ENCODE results near the gene UBE2D4.
"Not testable (repeated sequence)": the region's sequence is repeated elsewhere in the genome, so short reads cannot be mapped to it uniquely, and the experiment has no call there.

UBE2D4 gene

DNA sequence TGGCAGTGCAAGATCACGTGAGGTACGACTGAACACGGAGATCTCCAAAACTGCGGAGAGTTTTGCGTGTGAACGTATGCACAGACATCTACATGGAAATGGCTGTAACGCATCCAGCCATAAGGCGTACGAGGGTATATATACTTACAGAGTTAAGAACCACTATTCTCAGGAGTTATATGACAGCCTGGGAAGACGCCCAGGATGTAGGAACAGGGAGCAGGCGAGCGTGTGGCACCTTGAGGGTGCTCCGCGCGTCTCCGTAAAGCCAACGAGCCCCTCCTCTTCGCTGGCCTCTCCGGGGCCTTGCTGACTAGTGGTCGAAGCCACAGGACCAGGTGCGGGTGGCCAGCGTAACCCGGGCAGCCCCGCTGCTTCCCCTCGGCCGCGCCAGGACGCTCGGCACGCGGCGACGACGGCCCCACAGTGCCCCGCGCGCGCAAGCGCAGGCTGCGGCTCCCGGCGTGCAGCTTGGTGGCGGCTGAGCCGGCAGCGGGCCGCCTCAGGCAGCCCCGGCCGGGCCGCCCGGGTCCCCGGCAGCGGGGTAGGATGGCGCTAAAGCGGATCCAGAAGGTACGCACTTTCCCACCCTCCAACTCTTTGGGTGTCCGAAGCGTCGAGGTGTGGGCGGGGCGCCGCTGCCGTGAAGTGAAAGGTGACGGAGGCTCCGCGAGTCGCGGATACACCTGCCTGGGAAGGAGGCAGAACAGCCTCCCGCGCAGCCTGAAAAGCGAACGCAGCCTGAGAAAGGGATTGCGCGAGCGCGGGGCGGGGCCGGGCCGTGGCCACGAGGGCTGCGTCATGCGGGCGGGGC, at the start of gene UBE2D4:
Gene UBE2D4, plus strand, starts transcription at position 453 of the 814 bp plus-strand sequence. Its CDS starts 97 bp downstream, at position 550.
- DNase-seq (ENCODE audit: low read depth in 2 of 2, low spot score in 1 of 2), result peak; percentile 75 to 82

DNA sequence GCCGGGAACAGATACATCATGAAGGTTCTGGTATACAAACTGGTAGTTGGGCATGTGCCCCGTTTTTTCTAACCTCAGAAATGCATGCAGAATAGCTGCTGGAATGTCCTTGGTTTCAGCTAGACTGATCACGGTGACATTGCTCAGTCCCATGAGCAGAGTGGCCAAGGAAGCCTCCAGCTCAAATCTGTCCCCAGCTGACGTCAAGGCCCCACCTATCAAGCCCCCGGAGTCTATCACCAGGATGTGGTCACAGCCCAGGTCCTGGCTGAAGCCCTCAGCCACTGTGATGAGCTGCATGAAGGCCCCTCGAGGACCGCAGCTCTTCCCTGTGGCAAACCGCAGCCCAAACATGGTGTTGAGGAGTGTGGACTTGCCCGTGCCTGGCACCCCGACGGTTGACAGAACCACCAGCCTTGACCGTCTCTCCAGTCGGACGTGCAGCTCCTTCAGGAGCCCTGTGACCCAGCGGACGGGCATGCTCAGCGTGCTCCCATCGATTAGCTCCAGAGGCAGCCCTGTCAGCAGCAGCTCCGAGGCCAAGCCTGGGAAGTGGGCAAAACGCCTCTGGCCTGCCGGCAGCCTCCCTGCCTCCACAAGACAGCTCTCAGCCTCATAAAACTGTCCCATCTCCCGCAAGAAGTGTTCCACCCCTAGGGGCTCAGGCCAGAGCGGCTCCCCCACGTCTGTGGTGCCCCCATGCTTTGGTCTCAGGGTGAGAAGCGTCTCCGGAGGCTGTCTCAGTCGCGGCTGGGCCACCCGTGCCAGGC, 49.1 kb upstream of the UBE2D4 start:
- no peak for DNase-seq (ENCODE audit: low read depth in 2 of 2, low spot score in 1 of 2)

DNA sequence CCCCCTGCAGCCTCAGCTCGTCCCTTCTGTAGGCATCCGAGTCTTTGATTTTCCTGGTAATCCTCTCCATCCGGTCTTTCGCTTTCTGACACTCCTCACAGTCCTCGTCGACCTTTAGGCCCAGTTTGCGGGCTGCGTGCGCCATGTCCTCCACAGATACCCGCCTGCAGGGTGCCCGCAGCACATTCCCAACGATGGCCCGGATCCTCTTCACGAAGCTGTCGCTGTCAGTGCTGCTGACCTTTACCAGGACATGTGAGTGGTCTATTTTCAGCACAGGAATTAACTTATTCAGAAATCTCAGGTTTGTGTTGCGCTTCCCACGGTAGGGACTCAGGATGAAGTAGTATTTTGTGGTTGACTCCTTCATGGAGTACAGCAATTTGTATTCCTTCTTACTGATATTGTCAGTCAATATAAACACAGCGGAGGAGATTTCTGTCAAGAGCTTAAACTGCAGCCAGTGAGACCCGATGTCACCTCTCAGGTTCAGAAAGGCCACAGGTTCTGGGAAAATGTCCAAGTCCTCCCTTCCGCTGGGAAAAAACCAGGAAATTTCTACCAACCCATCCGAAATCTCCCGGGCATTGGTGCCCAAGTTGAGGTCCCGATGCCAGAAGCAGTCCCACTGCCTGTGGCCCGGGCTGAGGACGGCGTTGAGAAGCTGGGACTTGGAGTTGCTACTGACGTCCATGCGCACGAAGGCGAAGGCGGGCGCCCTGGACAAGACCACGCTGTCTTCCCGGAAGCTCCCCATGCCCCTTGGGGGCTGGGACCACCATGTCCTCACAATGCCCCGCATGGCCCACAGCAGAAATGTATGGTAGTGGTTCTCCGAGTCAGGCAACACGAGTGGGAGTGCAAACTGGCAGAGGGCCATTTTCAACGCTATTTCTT, 48.0 kb upstream of the UBE2D4 start:
- DNase-seq (ENCODE audit: low read depth in 2 of 2, low spot score in 1 of 2), result no peak

- no peak for DNase-seq (ENCODE audit: low read depth in 2 of 2, low spot score in 1 of 2)
These were observed 47.4 kb upstream of the UBE2D4 start for GRCh38 chr7:43878867-43879266.

- no peak for DNase-seq (ENCODE audit: low read depth in 2 of 2, low spot score in 1 of 2)
These were observed 46.8 kb upstream of the UBE2D4 start for GRCh38 chr7:43879477-43879876.

GRCh38 chr7:43880596-43880995, 45.6 kb upstream of the UBE2D4 start:
- no peak for DNase-seq (ENCODE audit: low read depth in 2 of 2, low spot score in 1 of 2)

GRCh38 chr7:43884209-43884608, 42.0 kb upstream of the UBE2D4 start:
- DNase-seq (ENCODE audit: low read depth in 2 of 2, low spot score in 1 of 2), result no peak

GRCh38 chr7:43884617-43885016, 41.6 kb upstream of the UBE2D4 start:
- no peak for DNase-seq (ENCODE audit: low read depth in 2 of 2, low spot score in 1 of 2)

- DNase-seq (ENCODE audit: low read depth in 2 of 2, low spot score in 1 of 2), result no peak
These were observed 37.0 kb upstream of the UBE2D4 start for GRCh38 chr7:43888993-43889945.

DNA sequence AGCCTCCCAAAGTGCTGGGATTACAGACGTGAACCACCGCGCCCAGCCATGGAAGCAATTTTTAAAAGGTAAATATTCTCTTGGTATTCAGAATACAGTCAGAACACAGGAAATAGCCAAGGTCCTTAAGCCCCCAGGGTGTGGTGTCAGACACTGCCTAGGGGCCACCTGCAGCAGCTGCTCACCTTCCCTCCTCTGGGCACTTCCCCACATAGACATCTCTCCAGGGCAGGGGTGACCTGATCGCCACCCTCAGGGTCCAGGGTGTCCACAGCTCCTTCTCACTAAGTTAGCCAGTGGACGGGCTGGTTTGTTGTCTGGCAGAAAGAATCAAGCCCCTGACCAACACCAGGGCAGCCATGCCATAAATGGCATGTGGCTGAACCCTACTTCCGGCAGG, 35.8 kb upstream of the UBE2D4 start:
- DNase-seq (ENCODE audit: low read depth in 2 of 2, low spot score in 1 of 2), result no peak

DNA sequence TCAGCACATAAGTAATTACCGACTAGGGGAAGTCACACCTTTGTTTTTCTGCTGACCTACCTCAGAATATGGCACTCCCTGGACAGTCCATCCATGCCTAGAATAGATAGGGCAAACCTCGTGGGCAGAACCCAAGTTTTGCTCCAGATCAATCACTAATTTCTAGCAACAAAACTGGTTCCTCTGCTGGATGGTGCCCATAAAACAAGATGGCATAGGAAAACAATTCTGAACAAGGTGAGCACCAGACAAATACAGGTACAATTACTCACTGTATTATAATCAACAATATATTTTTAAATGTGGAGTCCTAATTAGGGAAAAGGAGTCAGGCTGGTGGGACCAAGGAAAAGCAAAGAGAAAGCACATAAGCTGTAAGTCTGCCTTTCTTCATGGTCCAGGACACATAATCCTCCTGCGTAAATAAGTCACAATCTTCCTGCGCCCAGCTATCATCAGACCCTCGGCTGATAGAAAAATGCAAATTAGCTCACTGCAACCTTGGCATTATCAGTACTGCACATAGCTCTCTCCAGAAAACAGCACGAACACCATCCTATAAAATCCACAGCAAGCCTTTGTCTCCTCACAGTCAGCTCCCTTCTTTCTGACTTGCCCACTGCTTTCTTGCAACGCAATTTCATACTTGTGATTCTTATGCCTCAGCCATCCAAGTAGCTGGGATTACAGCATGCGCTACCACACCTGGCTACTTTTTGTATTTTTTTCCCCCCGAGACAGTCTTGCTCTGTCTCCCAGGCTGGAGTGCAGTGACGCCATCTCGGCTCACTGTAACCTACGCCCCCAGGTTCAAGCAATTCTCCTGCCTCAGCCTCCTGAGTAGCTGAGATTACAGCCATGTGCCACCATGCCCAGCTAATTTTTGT, 34.9 kb upstream of the UBE2D4 start:
- DNase-seq (ENCODE audit: low read depth in 2 of 2, low spot score in 1 of 2), result no peak

- DNase-seq (ENCODE audit: low read depth in 2 of 2, low spot score in 1 of 2), result no peak
These were observed 30.3 kb upstream of the UBE2D4 start for GRCh38 chr7:43895847-43896415.

DNA sequence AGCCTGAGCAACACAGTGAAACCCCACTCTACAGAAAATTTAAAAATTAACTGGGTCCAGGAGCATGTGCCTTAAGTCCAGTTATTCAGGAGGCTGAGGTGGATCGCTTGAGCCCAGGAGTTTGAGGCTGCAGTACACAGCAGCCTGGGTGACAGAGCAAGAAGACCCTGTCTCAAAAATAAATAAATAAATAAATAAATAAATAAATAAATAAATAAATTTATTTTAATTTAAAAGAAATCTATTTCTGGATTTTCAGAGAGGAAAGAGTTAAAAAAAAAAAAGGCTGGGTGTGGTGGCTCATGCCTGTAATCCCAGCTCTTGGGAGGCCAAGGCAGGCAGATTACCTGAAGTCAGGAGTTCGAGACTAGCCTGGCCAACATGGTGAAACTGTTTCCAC, 27.7 kb upstream of the UBE2D4 start:
- DNase-seq (ENCODE audit: low read depth in 2 of 2, low spot score in 1 of 2), result not testable (repeated sequence)

- no peak for DNase-seq (ENCODE audit: low read depth in 2 of 2, low spot score in 1 of 2)
These were observed 23.6 kb upstream of the UBE2D4 start for GRCh38 chr7:43902542-43903054.

GRCh38 chr7:43904533-43905208, 21.6 kb upstream of the UBE2D4 start:
- DNase-seq (ENCODE audit: low read depth in 2 of 2, low spot score in 1 of 2), result no peak

DNA sequence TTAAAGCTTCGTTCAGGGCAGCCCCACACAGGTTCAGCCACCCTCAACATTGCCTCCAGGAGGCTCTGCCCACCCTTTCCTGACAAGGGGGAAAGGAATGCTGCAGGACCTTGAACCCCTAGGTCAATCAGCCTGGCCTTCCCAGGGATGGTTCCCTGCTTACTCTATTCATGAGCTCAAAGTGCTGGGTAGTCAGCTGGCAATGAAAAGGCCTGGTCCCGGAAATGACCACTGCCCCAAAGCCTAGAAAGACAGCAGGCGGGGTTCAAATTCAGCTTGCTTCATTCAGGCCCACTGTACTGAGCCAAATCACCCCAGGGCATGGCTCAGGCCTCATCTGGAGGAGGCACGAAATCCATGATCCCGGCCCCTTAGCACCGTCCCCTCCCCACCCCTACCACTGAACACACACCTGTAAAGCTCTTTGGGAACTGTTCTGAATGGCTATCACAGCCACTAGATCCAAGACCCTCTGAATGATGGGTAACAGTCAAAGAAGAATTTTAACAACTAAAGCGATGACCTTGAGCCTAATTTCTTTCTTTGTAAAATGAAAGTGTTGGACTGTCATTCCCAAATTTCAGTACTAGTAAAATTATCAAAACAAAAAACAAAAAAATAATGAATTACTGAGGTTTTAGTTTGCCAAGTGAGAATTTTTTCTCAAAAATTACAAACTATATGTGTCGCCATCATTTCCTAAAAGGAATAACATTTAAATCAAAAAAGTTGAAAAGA, 20.9 kb upstream of the UBE2D4 start:
- DNase-seq (ENCODE audit: low read depth in 2 of 2, low spot score in 1 of 2), result no peak

DNA sequence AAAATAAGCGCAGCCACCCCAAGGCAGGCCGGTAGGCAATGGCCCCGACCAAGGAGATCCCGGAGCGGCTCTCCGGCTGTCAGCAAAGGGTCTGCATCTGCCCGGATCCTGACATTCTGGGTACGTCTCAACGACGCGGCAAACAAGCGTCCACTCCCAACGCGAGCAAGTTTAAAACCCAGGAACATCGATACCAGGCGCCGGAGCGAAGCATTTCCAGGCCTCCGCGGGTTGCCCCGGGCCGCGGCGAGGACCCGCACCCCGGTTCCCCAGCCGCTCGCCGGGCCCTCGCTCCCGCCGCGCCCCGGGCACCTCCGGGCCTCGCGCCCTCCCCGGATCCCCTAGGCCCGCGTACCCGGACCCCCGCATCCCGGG, 20.3 kb upstream of the UBE2D4 start:
- DNase-seq (ENCODE audit: low read depth in 2 of 2, low spot score in 1 of 2), result no peak

Measured in stimulated activated CD8-positive, alpha-beta memory T cell treated with anti-CD3 and anti-CD28 coated beads, Interleukin-4, amount 100 ng/mL, for 4 hours (primary cell).